IgD-negative memory B cell (primary cell): ENCODE results near the gene MYO16. TPM values are rescaled to one million over a fixed set of nuclear protein-coding genes. Genes with fewer than 3 reads are reported as not detected.
"Not testable (repeated sequence)": the region's sequence is repeated elsewhere in the genome, so short reads cannot be mapped to it uniquely, and the experiment has no call there.

Experiments
- H3K27ac Mint-ChIP-seq, 3 donors: one replicate each; pipeline ENCODE4 v1.8.0; 2020 to 2022; ENCODE audit warnings: mild to moderate bottlenecking in 3 of 3, mixed read lengths in 3 of 3, moderate library complexity in 1 of 3
- H3K27me3 Mint-ChIP-seq: one replicate; pipeline ENCODE4 v1.8.0; 2021; ENCODE audit warnings: mixed read lengths
- H3K36me3 Mint-ChIP-seq: one replicate; pipeline ENCODE4 v1.8.0; 2020; ENCODE audit warnings: mild to moderate bottlenecking, mixed read lengths
- H3K4me1 Mint-ChIP-seq, 3 donors: one replicate each; pipeline ENCODE4 v1.8.0; 2020 to 2022; ENCODE audit warnings: mixed read lengths in 3 of 3, mild to moderate bottlenecking in 1 of 3
- H3K4me3 Mint-ChIP-seq, 4 donors: one replicate each; pipeline ENCODE4 v1.8.0; 2020 to 2022; ENCODE audit warnings: mild to moderate bottlenecking in 4 of 4, mixed read lengths in 4 of 4, moderate library complexity in 3 of 4
- H3K9me3 Mint-ChIP-seq, 3 donors: one replicate each; pipeline ENCODE4 v1.8.0; 2020 to 2021; ENCODE audit warnings: mixed read lengths in 3 of 3, mild to moderate bottlenecking in 1 of 3
- polyA plus RNA-seq: library from polyadenylated mRNA; unstranded; fragments of 300-500 nt; fragmentation: Illumina TruSeq; gene quantifications from one replicate; pipeline ENCODE4 v1.2.3, GENCODE V29; 2021

The MYO16 gene
- polyA plus RNA-seq, 1 donor from 2014 or later = not detected

- no peaks in the 10 kb centered on the region for H3K36me3 Mint-ChIP-seq
- H3K4me3 Mint-ChIP-seq = no peak overlapping the region
- peaks cover 4% of the 10 kb centered on the region for H3K27me3 Mint-ChIP-seq
- H3K27ac Mint-ChIP-seq = no peak overlapping the region
- H3K4me1 Mint-ChIP-seq = no peaks in the 10 kb centered on the region
- no peaks in the 10 kb centered on the region for H3K9me3 Mint-ChIP-seq
Measured at GRCh38 chr13:109200556-109200955, 571.1 kb downstream of the MYO16 start.

- no peaks in the 10 kb centered on the region for H3K36me3 Mint-ChIP-seq
- H3K4me1 Mint-ChIP-seq = no peaks in the 10 kb centered on the region
- peaks cover 0 to 1% (median 1%) of the 10 kb centered on the region in 3 donors for H3K9me3 Mint-ChIP-seq
- H3K27me3 Mint-ChIP-seq = peaks cover 3% of the 10 kb centered on the region
- no peak overlapping the region for H3K27ac Mint-ChIP-seq
- H3K4me3 Mint-ChIP-seq = no peak overlapping the region
Measured at GRCh38 chr13:109203587-109203986, 574.2 kb downstream of the MYO16 start.

- Mint-ChIP-seq H3K4me1 (no peaks in the 10 kb centered on the region), H3K27ac (no peak overlapping the region), H3K36me3 (no peaks in the 10 kb centered on the region), H3K4me3 (no peak overlapping the region), H3K9me3 (peaks cover 0 to 1% (median 1%) of the 10 kb centered on the region in 3 donors), H3K27me3 (peaks cover 3% of the 10 kb centered on the region)
Measured at GRCh38 chr13:109204252-109204651, 574.8 kb downstream of the MYO16 start.

GRCh38 chr13:109204657-109205056, 575.2 kb downstream of the MYO16 start:
- no peaks in the 10 kb centered on the region for H3K4me1 Mint-ChIP-seq
- peaks cover 0 to 1% (median 1%) of the 10 kb centered on the region in 3 donors for H3K9me3 Mint-ChIP-seq
- H3K27ac Mint-ChIP-seq = no peak overlapping the region
- no peaks in the 10 kb centered on the region for H3K36me3 Mint-ChIP-seq
- no peak overlapping the region for H3K4me3 Mint-ChIP-seq
- peaks cover 3% of the 10 kb centered on the region for H3K27me3 Mint-ChIP-seq

GRCh38 chr13:109205315-109205714, 575.9 kb downstream of the MYO16 start:
- H3K9me3 Mint-ChIP-seq = peaks cover 0 to 1% (median 1%) of the 10 kb centered on the region in 3 donors

GRCh38 chr13:109206616-109207015, 577.2 kb downstream of the MYO16 start:
- no peaks in the 10 kb centered on the region for H3K4me1 Mint-ChIP-seq
- H3K27me3 Mint-ChIP-seq = peaks cover 6% of the 10 kb centered on the region
- no peak overlapping the region for H3K4me3 Mint-ChIP-seq
- no peak overlapping the region for H3K27ac Mint-ChIP-seq
- H3K9me3 Mint-ChIP-seq = peaks cover 0 to 1% (median 1%) of the 10 kb centered on the region in 3 donors
- H3K36me3 Mint-ChIP-seq = no peaks in the 10 kb centered on the region

More at GRCh38 chr13:109205315-109205714, 575.9 kb downstream of the MYO16 start:
- H3K4me3 Mint-ChIP-seq = no peak overlapping the region
- H3K36me3 Mint-ChIP-seq = no peaks in the 10 kb centered on the region
- no peak overlapping the region for H3K27ac Mint-ChIP-seq
- peaks cover 4% of the 10 kb centered on the region for H3K27me3 Mint-ChIP-seq
- H3K4me1 Mint-ChIP-seq = no peaks in the 10 kb centered on the region

GRCh38 chr13:109207622-109208021, 578.2 kb downstream of the MYO16 start:
- no peak overlapping the region for H3K27ac Mint-ChIP-seq
- no peaks in the 10 kb centered on the region for H3K4me1 Mint-ChIP-seq
- no peak overlapping the region for H3K4me3 Mint-ChIP-seq
- no peaks in the 10 kb centered on the region for H3K36me3 Mint-ChIP-seq
- H3K9me3 Mint-ChIP-seq = peaks cover 0 to 1% (median 1%) of the 10 kb centered on the region in 3 donors
- H3K27me3 Mint-ChIP-seq = peaks cover 7% of the 10 kb centered on the region

GRCh38 chr13:109208522-109208921, 579.1 kb downstream of the MYO16 start:
- Mint-ChIP-seq H3K27me3 (peaks cover 10% of the 10 kb centered on the region), H3K9me3 (peaks cover 0 to 1% (median 1%) of the 10 kb centered on the region in 3 donors), H3K4me1 (no peaks in the 10 kb centered on the region), H3K36me3 (no peaks in the 10 kb centered on the region), H3K27ac (no peak overlapping the region), H3K4me3 (no peak overlapping the region)

GRCh38 chr13:109209526-109209925, 580.1 kb downstream of the MYO16 start:
- Mint-ChIP-seq H3K36me3 (no peaks in the 10 kb centered on the region), H3K4me1 (no peaks in the 10 kb centered on the region), H3K4me3 (no peak overlapping the region), H3K27ac (no peak overlapping the region), H3K9me3 (peaks cover 0 to 1% (median 1%) of the 10 kb centered on the region in 3 donors), H3K27me3 (peaks cover 10% of the 10 kb centered on the region)

GRCh38 chr13:109211616-109212015, 582.2 kb downstream of the MYO16 start:
- H3K36me3 Mint-ChIP-seq = no peaks in the 10 kb centered on the region
- H3K27ac Mint-ChIP-seq = no peak overlapping the region
- peaks cover 0 to 1% (median 1%) of the 10 kb centered on the region in 3 donors for H3K9me3 Mint-ChIP-seq
- H3K4me3 Mint-ChIP-seq = no peak overlapping the region
- no peaks in the 10 kb centered on the region for H3K4me1 Mint-ChIP-seq
- peaks cover 11% of the 10 kb centered on the region for H3K27me3 Mint-ChIP-seq

GRCh38 chr13:109212650-109213049, 583.2 kb downstream of the MYO16 start:
- peaks cover 11% of the 10 kb centered on the region for H3K27me3 Mint-ChIP-seq
- no peaks in the 10 kb centered on the region for H3K36me3 Mint-ChIP-seq
- no peaks in the 10 kb centered on the region for H3K4me1 Mint-ChIP-seq
- H3K4me3 Mint-ChIP-seq = no peak overlapping the region
- no peak overlapping the region for H3K27ac Mint-ChIP-seq
- peaks cover 0 to 1% (median 1%) of the 10 kb centered on the region in 3 donors for H3K9me3 Mint-ChIP-seq

GRCh38 chr13:109213714-109214113, 584.3 kb downstream of the MYO16 start:
- peaks cover 8% of the 10 kb centered on the region for H3K27me3 Mint-ChIP-seq

GRCh38 chr13:109214393-109214792, 585.0 kb downstream of the MYO16 start:
- Mint-ChIP-seq H3K4me1 (no peaks in the 10 kb centered on the region), H3K36me3 (no peaks in the 10 kb centered on the region), H3K27ac (no peak overlapping the region), H3K27me3 (peaks cover 8% of the 10 kb centered on the region), H3K4me3 (no peak overlapping the region), H3K9me3 (no peaks in the 10 kb centered on the region)

More at GRCh38 chr13:109213714-109214113, 584.3 kb downstream of the MYO16 start:
- no peaks in the 10 kb centered on the region for H3K4me1 Mint-ChIP-seq
- H3K4me3 Mint-ChIP-seq = no peak overlapping the region
- H3K36me3 Mint-ChIP-seq = no peaks in the 10 kb centered on the region
- no peaks in the 10 kb centered on the region for H3K9me3 Mint-ChIP-seq
- H3K27ac Mint-ChIP-seq = no peak overlapping the region

- peaks cover 7% of the 10 kb centered on the region for H3K27me3 Mint-ChIP-seq
- no peak overlapping the region for H3K27ac Mint-ChIP-seq
- H3K4me1 Mint-ChIP-seq = no peaks in the 10 kb centered on the region
- H3K36me3 Mint-ChIP-seq = no peaks in the 10 kb centered on the region
- H3K9me3 Mint-ChIP-seq = no peaks in the 10 kb centered on the region
- no peak overlapping the region for H3K4me3 Mint-ChIP-seq
Measured at GRCh38 chr13:109215377-109215776, 586.0 kb downstream of the MYO16 start.

GRCh38 chr13:109217510-109217909, 588.1 kb downstream of the MYO16 start:
- not testable (repeated sequence) for H3K4me1 Mint-ChIP-seq, H3K4me3 Mint-ChIP-seq, H3K9me3 Mint-ChIP-seq, H3K27ac Mint-ChIP-seq, H3K27me3 Mint-ChIP-seq, H3K36me3 Mint-ChIP-seq

- Mint-ChIP-seq H3K4me1 (no peaks in the 10 kb centered on the region), H3K27ac (no peak overlapping the region), H3K9me3 (no peaks in the 10 kb centered on the region), H3K36me3 (no peaks in the 10 kb centered on the region), H3K4me3 (no peak overlapping the region), H3K27me3 (no peaks in the 10 kb centered on the region)
Measured at GRCh38 chr13:109220631-109221030, 591.2 kb downstream of the MYO16 start.
